ENCODE results near the gene PSMD12. TPM values are rescaled to one million over a fixed set of nuclear protein-coding genes. Genes with fewer than 3 reads are reported as not detected.

Gene PSMD12
- polyA plus RNA-seq, 1 of the 3 experiments (the other 2 are of a cell fraction): 31.4 TPM

GRCh38 chr17:67376737-67377487 lies 10.5 kb upstream of the PSMD12 start, which contains the start of gene PITPNC1:
Gene PITPNC1 (plus strand): TSS chr17:67377281.
- TF ChIP-seq SIN3A (IDR thresholded peaks at IDR 0.05; ENCODE audit: borderline replicate concordance, low read depth, low read length) (peak; percentile 95), RXRA (IDR thresholded peaks at IDR 0.05; ENCODE audit: borderline replicate concordance, low read depth) (peak; percentile 24; the same call in 1 of the 2 replicates), NRF1 (IDR thresholded peaks at IDR 0.05; ENCODE audit: low read depth, low read length) (peak; percentile 30; the same call in 1 of the 2 replicates), MAX (IDR thresholded peaks at IDR 0.05; ENCODE audit: low read depth) (peak; percentile 85; the same call in 1 of the 2 replicates), RFX5 (IDR thresholded peaks at IDR 0.05; ENCODE audit: low read length) (peak; percentile 21; the same call in 1 of the 2 replicates), FOXJ3 (CRISPR knock-in tag; IDR thresholded peaks at IDR 0.05) (no peak), TAF1 (IDR thresholded peaks at IDR 0.05; ENCODE audit: borderline replicate concordance, low read depth, low read length) (peak; percentile 89), MXI1 (IDR thresholded peaks at IDR 0.05; ENCODE audit: low read depth, low read length) (peak; percentile 94), REST (IDR thresholded peaks at IDR 0.05; ENCODE audit: low read depth, low read length) (peak; percentile 65; the same call in 1 of the 2 replicates), RAD21 (IDR thresholded peaks at IDR 0.05; ENCODE audit: low read length) (0 out of 2 replicates have a peak, but pooled peaks have one; percentile 16), SMC3 (IDR thresholded peaks at IDR 0.05; ENCODE audit: low read depth, low read length) (no peak), CHD2 (IDR thresholded peaks at IDR 0.05; ENCODE audit: low read length, partially characterized antibody) (peak; percentile 63), FOXM1 (IDR thresholded peaks at IDR 0.05; ENCODE audit: low read depth) (peak; percentile 19; the same call in 1 of the 2 replicates), FOSL2 (IDR thresholded peaks at IDR 0.05; ENCODE audit: borderline replicate concordance, low read depth) (no peak; the same call in 1 of the 2 replicates), POLR2AphosphoS5 (IDR thresholded peaks at IDR 0.05; ENCODE audit: low read depth, low read length) (peak; percentile 74), TEAD4 (IDR thresholded peaks at IDR 0.05; ENCODE audit: borderline replicate concordance, insufficient read depth) (peak; percentile 51; the same call in 1 of the 2 replicates), EP300 (IDR thresholded peaks at IDR 0.05; ENCODE audit: borderline replicate concordance in 1 of 2, low read depth in 1 of 2, low read length in 1 of 2) (no peak; a peak in 1 of 4 replicates), TCF12 (IDR thresholded peaks at IDR 0.05) (peak; percentile 56)
- Histone ChIP-seq H3K9ac (peak within 1 kb of the TSS; percentile 85), H3K79me2 (ENCODE audit: insufficient read depth) (peaks cover 26% of the 10 kb centered on the region), H3K36me3 (replicated peaks in 1 of 2; ENCODE audit: control insufficient read depth in 1 of 2, insufficient read depth in 2 of 2, low read length in 1 of 2) (no peaks in the 10 kb centered on the region), H3K4me1 (ENCODE audit: control insufficient read depth in 1 of 2, insufficient read depth in 2 of 2, low read depth in 1 of 2, low read length in 1 of 2) (peaks cover 16 to 21% of the 10 kb centered on the region in 2 experiments; a peak in 3 of 4 replicates), H3K27ac (ENCODE audit: low read depth in 2 of 2, low read length in 1 of 2) (peak within 1 kb of the TSS; percentile 97 to 98), H3F3A (replicated peaks; ENCODE audit: insufficient read depth) (peaks cover 22% of the 10 kb centered on the region), H3K27me3 (ENCODE audit: insufficient read depth) (no peaks in the 10 kb centered on the region), H2AFZ (ENCODE audit: low read depth) (peak within 1 kb of the TSS; percentile 69), H3K4me3 (ENCODE audit: low read depth in 2 of 2, low read length in 1 of 2) (peak within 1 kb of the TSS; percentile 74 to 95), H3K4me2 (peak within 1 kb of the TSS; percentile 97), H3K9me2 (no peaks in the 10 kb centered on the region), H4K20me1 (ENCODE audit: insufficient read depth) (no peaks in the 10 kb centered on the region), H3K9me3 (no peaks in the 10 kb centered on the region)
- peak; percentile 94 for DNase-seq
- ChIA-PET POLR2A (interaction anchor here (1.6 to 3.3 kb wide), 3 partner anchors 11 to 341 kb away, joined by 4 to 17 read pairs (median 6); partner anchors contain the start of gene NOL11), CTCF (interaction anchor here (0.6 to 10.1 kb wide), 31 partner anchors 11 to 1179 kb away, joined by 3 to 284 read pairs (median 13); partner anchors contain the start of genes NOL11 and PSMD12)
- 1% methylated on average over 40 of the region's 56 CpGs for WGBS (ENCODE audit: low lambda C conversion rate)

All from SK-N-SH (cell line).